Hematopoietic multipotent progenitor cell treated with erythropoietin and hydrocortisone succinate and interleukin-3 and kit ligand, for 4 days (in vitro differentiated cells): ENCODE data around the gene KCNA2.

ENCODE experiments used
- DNase-seq: peaks from one replicate; pipeline ENCODE4 v3.0.0-alpha.2; 2015

KCNA2 gene

DNA sequence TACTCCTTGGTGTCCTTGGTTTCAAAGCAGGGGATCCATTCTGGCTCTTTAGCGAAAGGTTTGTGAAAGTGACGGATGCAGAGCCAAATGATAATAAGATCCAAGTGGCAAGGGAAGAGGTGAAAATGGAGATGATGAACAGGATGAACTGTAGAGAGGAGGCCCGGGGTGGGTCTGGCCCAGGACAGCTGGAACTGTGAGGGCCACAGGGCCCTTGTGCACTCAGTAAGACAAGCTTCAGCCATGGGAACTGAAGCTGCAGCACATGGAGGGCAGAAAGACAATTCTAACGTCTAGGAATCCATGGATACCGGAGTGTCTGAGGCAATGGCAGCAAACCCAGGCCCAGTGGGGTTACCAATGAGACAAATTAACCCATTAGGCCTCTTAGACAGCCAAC, 4.8 kb downstream of the KCNA2 start:
- DNase-seq, result no peak

DNA sequence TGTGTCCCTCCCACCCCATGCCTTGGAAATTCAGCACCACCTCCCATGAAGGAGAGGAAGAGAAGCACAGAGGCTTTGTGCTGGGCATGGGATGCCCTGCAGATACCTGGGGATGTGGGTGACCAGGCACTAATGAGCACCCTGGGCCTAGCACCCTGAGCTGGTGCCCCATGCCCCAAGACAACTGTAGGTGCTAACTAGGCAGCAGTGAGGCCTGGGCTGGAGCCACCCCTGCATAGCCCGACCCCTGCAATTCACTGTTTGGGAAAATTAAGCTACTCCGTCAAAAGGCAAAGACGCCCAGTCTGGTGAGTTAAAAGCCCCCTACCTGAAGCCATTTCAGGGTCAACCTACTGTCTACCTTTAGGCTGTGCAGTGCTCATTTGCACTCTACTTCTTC, 5.4 kb downstream of the KCNA2 start:
- no peak for DNase-seq

DNA sequence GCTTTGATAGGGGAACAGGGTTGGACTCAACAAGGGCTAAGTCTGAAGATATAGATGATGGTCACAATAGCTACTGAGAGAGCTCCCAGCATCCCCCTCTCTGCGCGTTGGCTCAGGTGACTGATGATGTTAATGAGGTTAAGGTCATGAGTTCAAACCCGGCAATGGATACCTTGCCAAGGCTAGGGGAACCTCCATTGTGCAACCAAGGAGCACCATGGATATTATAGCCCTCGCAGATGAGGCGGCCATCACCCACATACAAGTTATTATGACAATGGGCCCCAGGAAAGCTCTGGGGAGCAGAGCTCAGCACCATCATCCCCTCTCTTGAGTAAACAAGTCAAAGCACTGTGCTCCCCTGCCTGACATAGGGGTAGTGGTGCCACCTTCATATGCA, 8.2 kb downstream of the KCNA2 start:
- DNase-seq, result no peak

DNA sequence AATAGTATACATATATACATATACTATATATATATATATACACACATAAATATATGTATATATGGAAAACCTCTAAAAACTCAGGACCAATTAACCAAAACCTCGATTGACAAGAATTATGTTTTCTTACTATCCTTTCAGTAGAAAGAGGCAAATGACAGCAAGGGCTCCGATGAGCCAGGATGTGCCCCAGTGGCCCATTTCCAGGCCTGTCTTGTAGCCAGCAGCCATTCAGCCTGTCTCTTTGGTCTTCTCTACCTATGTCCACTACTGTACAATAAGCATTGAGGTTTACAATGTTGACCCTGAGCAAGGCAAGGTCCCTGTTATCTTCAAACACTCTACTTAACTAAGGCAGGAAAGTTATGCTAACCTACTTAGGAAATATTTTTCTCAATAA, 9.8 kb downstream of the KCNA2 start:
- DNase-seq, result no peak

DNA sequence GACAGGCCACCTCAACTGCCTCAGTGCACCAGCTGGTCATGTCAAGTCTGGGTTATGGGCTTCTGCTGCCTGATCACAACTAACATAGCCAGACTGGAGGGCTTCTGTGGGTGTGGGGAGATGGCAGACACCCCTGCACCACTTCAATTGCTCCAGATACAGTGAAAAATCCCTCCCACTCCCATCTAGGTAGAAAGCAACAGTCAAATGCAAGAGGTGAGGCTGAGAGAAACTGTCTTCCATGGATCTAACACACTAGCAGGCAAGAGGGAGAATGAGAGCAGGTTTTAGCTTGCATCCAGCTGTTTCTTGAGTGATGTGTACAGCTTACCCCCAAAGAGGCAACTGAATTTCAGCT, 10.8 kb downstream of the KCNA2 start:
- DNase-seq, result no peak

DNA sequence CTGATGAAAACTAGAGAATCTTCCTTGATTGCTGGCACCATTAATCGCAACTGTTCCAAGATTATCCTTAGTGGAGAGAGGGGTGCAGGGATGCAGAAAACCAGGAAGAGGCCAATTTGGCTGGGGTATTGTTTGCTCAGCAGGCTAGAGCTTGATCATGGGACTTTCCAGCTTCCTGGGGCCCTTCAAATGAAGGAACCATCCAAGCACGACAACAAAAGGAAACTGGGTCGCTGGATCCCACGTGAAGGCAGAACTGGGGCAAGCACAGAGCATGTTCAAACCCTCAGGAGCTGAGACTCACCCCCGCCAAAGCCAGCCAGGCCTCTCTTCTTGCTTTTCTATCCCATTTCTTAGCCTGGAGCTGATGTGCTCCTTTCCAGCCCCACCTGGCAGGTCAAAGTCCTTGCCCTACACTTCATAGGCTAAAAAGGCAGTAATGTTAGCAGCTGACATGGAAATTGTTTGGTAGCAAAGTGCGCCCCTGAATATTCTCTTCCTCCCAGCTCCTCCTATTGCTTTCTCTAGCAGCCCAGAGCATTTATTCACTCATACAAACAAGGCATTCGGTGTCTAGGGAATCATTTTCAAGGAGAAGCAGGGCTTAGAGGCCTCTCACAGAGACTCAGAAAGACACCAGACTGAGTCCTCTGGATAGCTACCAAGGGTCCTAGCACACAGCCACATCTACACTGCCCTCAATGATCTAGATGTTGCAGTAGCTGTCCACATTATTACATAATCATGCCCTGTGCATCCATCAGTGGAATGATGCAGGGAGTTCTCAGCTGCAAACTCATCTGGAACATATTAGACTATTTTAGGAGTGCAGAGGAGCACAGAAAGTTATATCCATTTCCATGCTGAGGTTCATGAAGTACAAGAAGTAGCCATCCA, 11.5 kb downstream of the KCNA2 start:
- DNase-seq, result no peak

DNA sequence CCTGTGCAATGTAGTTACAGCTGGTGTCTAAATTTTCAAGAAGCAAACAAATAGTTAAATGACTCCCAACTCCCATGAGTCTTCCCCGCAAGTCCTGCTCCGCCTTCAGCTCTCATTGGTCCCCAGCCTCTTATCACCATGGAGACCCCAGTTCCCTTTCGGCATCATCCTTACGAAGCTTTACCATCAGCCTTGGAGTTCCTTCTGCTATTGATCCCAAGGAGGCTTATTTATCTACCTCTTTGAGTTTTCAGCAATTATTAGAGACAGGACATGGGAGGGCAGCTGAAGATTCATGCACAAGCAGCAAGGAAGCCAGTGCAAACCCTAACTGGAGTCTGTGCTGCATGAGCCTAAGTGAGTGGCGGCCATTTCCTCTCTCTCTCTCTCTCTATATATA, 12.3 kb downstream of the KCNA2 start:
- no peak for DNase-seq

DNA sequence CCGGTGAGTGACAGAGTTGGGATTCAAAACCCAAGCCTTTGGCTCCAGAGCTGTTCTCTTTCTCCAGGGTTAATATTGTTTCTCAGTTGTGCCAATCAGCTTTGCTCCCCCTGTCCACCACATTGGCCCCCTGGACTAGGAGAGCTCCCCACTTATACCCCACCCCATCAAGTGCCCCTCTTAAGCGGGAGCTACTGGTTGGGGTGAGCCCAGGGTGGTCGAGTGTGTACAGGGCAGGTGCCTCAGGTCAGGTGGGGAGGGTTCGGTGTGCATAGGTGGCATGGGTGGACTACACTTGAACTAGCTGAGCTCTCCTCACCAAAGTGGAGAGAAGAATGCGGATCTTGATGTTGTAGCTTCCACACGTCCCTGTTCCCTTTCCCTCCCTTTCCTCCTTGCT, 14.2 kb downstream of the KCNA2 start:
- no peak for DNase-seq

DNA sequence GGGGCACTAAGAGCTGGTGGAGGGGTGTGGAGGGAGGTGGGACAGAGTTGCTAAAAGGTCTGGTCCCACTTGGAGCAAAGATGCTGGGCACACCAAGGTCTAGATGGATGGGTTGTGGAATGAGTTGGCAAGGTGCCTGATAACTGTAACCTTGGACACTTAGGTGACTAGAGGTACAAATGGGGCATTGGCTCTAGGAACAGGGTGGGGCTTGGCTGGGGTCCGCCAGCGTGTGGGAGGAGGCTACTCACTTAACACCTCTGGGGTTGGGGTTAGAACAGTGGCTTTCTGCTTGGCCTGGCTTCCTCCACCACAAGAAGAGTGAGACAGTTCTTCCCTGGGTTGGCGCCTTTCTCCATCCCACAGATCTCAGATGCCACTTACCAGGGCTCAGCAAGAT, 17.2 kb downstream of the KCNA2 start:
- DNase-seq, result no peak

DNA sequence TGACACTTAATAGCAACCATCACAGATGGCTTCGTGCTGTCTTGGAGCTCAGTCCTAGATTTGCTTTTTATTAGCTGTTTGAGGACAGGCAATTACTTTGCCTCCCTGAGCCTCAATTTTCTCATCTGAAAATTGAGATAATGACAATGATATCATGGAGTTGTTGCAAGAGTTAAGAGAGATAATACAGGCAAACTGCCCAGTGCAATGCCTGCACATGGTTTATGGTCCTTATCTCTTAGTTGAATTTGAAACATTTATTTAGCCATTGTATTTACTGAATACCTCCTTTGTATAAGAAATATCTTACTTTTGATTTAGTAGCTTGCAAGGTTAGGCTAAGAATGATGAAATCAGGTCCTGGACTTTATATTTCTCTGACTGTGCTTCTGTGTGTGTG, 17.7 kb downstream of the KCNA2 start:
- DNase-seq, result no peak

DNA sequence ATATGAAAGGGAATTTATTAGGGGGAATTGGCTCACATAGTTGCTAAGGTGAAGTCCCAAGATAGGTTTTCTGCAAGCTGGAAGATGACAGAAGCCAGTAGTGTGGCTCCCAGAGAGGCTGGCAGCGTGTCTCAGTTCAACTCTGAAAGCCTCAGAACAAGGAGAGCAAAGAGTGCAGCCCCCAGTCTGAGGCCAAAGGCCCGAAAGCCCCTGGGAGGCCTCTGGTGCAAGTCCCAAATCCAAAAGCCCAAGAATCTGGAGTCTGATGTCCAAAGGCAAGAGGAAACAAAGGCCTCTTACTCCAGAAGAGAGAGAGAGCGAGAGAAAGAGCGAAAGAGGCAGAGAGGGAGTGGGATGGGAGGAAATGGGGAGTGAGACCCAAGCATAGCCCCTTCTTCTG, 18.3 kb downstream of the KCNA2 start:
- no peak for DNase-seq

DNA sequence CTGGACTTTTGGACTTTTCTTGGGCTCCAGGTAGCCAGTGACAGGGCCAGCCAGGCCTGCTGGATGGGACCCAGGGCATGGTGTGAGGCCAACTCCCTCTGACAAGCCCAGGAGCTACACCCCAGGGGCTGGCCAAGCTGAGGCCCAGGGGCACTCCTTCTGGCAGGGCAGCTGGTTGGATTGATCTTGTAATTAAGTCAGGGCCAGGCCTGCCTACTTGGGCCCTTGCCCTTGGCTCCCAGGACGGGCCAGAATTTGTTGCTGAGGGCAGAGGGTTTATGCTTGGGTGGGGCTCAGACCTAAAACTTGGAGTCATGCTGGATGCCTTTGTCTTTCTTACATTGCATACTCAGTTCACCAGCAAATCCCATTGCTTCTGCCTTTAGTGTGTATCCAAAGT, 20.7 kb downstream of the KCNA2 start:
- DNase-seq, result no peak

DNA sequence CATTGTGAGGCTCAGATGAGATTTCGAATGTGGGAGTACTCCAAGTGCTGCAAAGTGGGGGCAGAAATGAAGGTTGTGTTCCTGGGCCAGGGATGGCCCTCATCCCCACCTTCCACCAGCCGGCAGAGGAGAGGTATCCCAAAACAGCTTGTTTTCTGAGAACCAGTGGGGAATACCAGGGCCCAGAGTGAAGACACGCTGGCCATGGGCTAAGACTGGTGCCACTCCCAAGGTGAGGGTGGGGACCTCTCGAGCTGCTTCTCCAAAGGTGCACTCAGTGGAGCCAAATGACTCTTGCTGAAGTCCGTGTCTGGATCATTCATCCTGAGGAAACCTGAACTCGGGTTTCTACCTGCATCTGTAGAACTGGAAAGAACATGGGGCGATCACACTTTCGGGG, 22.1 kb downstream of the KCNA2 start:
- DNase-seq, result no peak

DNA sequence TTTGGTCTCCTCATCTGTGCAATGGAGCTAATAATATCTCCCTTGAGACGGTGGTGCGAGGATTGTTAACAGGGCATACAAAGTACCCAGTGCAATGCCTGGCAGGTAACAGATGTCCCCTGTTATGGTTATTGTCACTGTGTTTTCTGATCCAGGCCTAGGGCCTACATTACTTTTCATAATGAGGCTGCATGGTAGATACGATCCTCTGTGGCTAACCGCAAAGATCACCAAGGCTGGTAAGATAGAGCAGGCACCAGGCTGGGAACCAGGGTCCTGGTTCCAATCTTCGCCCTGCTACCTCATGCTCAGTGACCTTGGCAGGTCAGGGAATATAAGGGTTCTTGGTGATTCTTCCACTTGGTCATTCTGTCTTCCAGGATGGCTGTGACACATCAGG, 22.7 kb downstream of the KCNA2 start:
- no peak for DNase-seq

DNA sequence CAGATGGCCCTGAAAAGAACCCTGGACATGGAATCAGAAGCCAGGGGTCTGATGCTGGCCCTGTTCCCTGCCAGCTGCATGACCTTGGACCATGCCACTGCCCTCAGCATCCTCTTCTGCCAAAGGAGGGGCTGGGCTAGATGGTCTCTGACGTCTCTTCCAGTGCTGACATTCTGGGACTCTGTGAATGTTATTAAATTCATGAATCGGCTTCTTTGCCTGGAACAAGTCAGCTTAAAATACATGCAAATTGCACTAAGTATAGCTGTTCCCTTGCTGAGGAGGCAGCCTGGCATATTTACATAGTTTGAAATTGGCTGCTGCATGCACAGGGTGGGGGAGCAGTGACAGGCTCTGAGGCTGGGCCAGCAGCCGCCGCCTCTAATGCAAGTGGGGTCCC, 23.8 kb downstream of the KCNA2 start:
- DNase-seq, result no peak

DNA sequence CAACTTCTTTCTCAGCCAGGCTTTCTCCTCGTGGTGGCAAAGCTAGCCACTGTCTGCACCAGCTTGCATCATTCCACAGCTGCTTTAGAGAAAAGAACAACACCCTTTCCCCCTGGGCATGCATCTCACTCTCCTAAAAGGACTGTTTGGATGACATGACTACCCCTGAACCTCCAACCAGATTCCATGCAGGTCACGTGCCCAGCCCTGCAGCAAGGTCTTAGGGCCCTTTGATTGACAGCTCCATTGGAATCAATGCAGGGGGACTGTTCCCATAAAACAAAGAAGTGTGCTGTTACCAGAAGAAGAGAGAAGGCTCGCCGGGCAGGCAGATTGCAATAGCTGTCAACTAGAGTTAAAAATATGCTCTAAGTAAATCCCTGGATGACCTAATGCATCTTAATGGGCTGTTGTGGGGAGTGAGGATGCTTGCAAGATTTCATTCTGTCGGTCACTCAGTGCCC, 24.4 kb downstream of the KCNA2 start:
- DNase-seq, result no peak

DNA sequence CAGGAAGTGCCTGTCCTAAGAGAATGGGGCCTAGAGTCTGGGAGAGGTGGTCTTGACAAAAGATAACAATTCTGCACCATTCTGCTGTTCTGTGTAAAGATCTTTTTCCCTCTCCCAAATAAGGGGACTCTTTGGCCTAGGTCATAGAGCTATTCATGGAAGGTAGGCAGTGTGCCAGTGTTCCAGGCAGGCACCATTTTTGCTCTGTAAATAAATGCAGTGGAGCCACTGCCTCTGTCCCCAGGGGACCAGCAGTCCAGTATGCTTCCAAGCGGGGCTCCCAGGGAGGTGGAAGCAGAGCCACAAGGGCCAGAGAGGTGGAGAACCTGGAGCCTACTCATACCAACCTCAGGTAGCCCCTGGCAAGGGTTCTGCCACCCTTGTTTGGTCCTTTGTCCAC, 25.9 kb downstream of the KCNA2 start:
- DNase-seq, result no peak

DNA sequence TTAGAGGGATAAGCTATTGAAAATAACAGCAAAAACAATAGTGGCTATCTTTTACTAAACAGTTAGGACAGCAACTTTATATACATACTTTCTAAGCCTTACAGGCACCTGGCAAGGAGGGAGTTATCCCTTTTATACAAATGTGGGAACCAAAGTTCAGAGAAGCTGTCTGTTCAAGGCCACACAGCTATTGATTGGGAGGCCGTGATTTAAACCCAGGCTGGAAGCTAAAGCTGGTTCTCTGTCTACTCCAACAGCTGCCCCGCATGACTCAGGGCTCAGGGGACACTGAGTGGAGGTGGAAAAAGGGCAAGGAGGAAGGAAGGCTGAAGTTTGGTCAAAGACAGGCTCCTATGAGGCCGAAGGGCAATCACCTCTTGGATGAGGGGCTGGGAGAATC, 26.7 kb downstream of the KCNA2 start:
- no peak for DNase-seq

DNA sequence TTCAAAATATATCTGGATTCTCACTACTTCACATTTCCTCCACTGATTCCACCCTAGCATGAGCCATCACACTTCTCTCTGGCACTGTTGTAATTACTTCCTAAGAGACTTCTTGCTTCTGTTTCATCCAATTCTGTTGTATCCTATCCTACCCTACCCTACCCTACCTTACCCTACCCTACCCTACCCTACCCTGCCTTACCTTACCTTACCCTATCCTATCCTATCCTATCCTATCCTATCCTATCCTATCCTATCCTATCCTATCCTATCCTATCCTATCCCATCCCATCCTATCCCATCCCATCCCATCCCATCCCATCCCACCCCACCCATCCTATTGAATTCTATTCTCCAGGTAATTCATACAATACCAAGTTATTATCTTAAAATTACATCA, 29.7 kb downstream of the KCNA2 start:
- DNase-seq, result no peak

DNA sequence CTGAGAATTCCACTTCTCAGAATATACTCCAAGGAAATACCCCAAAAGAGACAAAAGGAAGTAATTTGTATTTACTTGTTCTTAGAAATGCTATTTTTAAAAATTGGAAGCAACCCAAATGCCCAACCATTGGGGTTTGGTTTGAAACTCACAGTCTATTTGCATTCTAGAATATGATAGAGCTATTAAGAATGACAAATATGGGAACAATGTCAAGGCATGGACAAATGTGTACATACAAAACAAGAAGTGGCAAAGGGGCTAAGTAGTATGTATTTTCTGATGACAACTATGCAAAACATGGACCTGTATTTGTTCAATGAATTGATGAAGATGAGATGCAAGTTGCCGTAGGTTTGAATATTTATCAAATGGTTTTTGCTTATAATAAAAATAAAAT, 32.8 kb downstream of the KCNA2 start:
- DNase-seq, result no peak

DNA sequence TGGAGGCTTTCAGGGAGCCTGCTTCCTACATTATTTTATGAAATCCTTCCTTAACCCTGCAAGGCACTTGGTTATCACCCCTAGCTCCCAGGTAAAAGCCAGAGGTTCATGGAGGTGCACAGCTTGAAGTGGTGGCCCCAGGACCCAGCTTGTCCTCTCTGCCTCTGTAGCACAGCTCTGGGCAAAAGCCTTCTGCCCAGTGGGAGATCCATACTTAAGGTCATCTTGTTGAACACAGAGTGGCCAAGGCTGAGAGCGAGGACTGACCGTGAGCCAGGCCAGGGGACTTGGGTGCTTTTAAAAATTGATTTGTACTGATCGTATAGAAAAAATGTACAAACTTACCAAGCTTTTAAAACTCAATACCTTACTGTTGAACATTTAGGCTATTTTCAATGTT, 33.4 kb downstream of the KCNA2 start:
- DNase-seq, result no peak

DNA sequence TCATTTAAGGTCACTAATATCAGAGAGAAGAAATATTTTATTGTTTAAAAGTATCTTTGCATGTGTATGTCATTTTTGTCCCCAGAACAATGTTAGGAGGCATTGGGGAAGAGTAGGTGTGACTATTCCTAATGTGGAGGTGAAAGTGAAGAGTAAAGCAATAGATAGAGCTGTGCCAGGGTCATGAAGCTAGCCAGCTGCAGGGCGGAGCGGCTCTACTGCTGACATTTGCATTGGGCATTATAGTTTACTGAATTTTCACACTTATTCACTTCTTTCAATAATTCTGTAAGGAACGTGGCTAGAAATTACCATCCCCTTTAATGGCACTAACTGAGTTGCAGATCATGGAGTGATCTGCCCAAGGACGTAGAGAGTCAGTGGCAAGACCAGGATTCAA, 35.3 kb downstream of the KCNA2 start:
- DNase-seq, result no peak

DNA sequence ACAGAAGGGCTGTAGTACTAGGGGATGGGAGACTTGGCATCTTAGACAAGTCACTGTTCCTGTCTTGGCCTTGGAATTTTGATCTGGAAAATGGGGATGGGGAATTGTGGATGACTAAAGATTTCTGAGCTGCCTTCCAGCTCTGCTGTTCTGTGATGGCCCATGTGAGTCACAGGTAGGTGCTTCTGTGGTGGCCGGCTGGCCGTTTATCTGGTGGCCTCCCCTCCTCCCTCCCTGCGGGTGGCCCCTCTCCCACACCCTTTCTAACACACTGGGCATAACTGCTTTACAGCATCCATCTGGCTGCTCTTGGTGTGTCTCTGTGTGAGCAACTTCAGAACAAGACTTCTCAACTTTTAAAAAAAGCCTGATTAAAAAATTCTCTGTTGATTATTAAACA, 35.9 kb downstream of the KCNA2 start:
- no peak for DNase-seq

DNA sequence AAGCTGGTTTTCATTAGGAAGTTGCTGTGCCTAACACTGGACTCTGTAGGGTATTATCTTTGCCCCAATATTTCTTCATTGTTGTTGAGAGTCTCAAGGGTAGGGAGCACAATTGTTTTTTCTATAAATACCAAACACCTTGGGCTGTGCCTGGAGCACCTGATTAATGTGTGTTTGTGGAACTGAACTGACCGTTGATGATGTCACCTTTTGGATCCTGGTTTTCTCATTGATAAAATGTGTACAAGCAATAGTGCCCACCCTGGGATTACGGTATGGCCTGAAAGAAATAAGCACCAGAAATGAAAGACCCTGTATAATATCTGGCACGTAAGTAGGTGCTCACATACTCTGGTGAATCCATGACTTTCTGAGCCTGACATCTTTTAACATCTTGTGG, 39.3 kb downstream of the KCNA2 start:
- no peak for DNase-seq

DNA sequence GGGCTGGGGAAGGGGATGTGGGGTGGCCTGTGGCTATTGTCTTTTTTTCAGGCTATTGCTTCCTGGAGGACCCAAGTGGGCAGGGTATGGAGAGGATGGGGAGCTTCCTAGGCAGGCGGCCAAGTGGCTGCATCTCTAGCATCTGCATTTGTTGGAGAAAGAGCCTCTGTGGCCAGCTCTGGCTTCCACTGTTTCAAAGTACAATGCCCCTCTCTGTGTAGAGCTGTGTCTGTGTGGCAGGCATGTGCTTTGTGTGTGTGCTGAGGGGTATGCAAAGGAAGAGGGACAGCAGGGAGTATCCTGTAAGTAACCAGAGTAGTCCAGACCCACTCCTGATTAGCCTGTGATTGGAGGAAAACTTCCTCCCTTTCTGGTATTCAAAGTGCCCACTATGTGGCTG, 40.6 kb downstream of the KCNA2 start:
- no peak for DNase-seq
